BE2C (cell line): Measurements from ENCODE around the gene ORM1.
A peak's percentile ranks its signal among the peaks of the same experiment; 100 is the strongest.

Experiments
- DNase-seq: peaks from one replicate; pipeline ENCODE4 v3.0.0-alpha.2; 2020
- H3K27me3 ChIP-seq: fragments of 250-450 bp; sonication (Bioruptor Pico); 2 replicates; pipeline ENCODE4 v1.5.1; 2020; ENCODE audit warnings: mild to moderate bottlenecking
- H3K36me3 ChIP-seq: fragments of 250-450 bp; sonication (Bioruptor Pico); 2 replicates; pipeline ENCODE4 v1.5.1; 2020; ENCODE audit warnings: mild to moderate bottlenecking
- H3K4me1 ChIP-seq: fragments of 250-450 bp; sonication (Bioruptor Pico); 2 replicates; pipeline ENCODE4 v1.5.1; 2020
- H3K4me3 ChIP-seq: 2 replicates; pipeline ENCODE4 v1.5.1; 2011; ENCODE audit warnings: low read depth, low read length
- H3K9me3 ChIP-seq: fragments of 250-450 bp; sonication (Bioruptor Pico); 2 replicates; pipeline ENCODE4 v1.5.1; 2020
- CTCF ChIP-seq: IDR thresholded peaks from 2 replicates; pipeline ENCODE4 v1.5.1; 2012; ENCODE audit warnings: mild to moderate bottlenecking, low read depth, low read length

The ORM1 gene

GRCh38 chr9:114341152-114341830 is 18.4 kb downstream of the ORM1 start:
- Histone ChIP-seq H3K27me3 (no peaks in the 10 kb centered on the region), H3K4me3 (no peak overlapping the region), H3K36me3 (no peaks in the 10 kb centered on the region), H3K4me1 (no peaks in the 10 kb centered on the region; the same call in 1 of the 2 replicates), H3K9me3 (no peaks in the 10 kb centered on the region; the same call in 1 of the 2 replicates)
- TF ChIP-seq CTCF, result no peak
- DNase-seq, result no peak

- H3K9me3 ChIP-seq, result no peaks in the 10 kb centered on the region; the same call in 1 of the 2 replicates
- H3K27me3 ChIP-seq, result no peaks in the 10 kb centered on the region
- H3K4me3 ChIP-seq, result no peak overlapping the region
- H3K4me1 ChIP-seq, result no peaks in the 10 kb centered on the region; the same call in 1 of the 2 replicates
- no peak for TF ChIP-seq CTCF
- no peaks in the 10 kb centered on the region for H3K36me3 ChIP-seq
- DNase-seq, result no peak
Observed at GRCh38 chr9:114341991-114342390, 19.1 kb downstream of the ORM1 start.

GRCh38 chr9:114342755-114343440 is 20.0 kb downstream of the ORM1 start:
- no peak for DNase-seq
- Histone ChIP-seq H3K9me3 (no peaks in the 10 kb centered on the region; the same call in 1 of the 2 replicates), H3K4me3 (no peak overlapping the region), H3K4me1 (no peaks in the 10 kb centered on the region; the same call in 1 of the 2 replicates), H3K27me3 (no peaks in the 10 kb centered on the region), H3K36me3 (no peaks in the 10 kb centered on the region)
- no peak for TF ChIP-seq CTCF

- Histone ChIP-seq H3K27me3 (no peaks in the 10 kb centered on the region), H3K4me1 (peaks cover 4% of the 10 kb centered on the region), H3K36me3 (no peaks in the 10 kb centered on the region), H3K4me3 (no peak overlapping the region), H3K9me3 (no peaks in the 10 kb centered on the region; the same call in 1 of the 2 replicates)
- TF ChIP-seq CTCF, result no peak
- peak; percentile 29 for DNase-seq
Observed at GRCh38 chr9:114343471-114344187, 20.7 kb downstream of the ORM1 start.

- no peaks in the 10 kb centered on the region for H3K27me3 ChIP-seq
- no peaks in the 10 kb centered on the region for H3K36me3 ChIP-seq
- no peaks in the 10 kb centered on the region; the same call in 1 of the 2 replicates for H3K9me3 ChIP-seq
- no peak overlapping the region for H3K4me3 ChIP-seq
- H3K4me1 ChIP-seq, result peaks cover 7% of the 10 kb centered on the region
- DNase-seq, result no peak
- no peak for TF ChIP-seq CTCF
Observed at GRCh38 chr9:114344188-114344566, 21.3 kb downstream of the ORM1 start.

- no peak for TF ChIP-seq CTCF
- H3K4me3 ChIP-seq, result no peak overlapping the region
- no peaks in the 10 kb centered on the region for H3K36me3 ChIP-seq
- no peaks in the 10 kb centered on the region for H3K27me3 ChIP-seq
- DNase-seq, result no peak
- no peaks in the 10 kb centered on the region for H3K9me3 ChIP-seq
- peaks cover 11% of the 10 kb centered on the region for H3K4me1 ChIP-seq
Observed at GRCh38 chr9:114344692-114345091, 21.8 kb downstream of the ORM1 start.
